KMS-11 (cell line): ENCODE data around the gene CDC14B.
"Not testable (repeated sequence)": the region's sequence is repeated elsewhere in the genome, so short reads cannot be mapped to it uniquely, and the experiment has no call there.

Experiments
- H2AFZ ChIP-seq: fragments of 200-600 bp; sonication (generic); 2 replicates; pipeline ENCODE4 v1.6.1; 2016; ENCODE audit warnings: antibody characterized with exemption, mixed run types, low read depth
- H3K27ac ChIP-seq: fragments of 200-600 bp; sonication (generic); 2 replicates; pipeline ENCODE4 v1.6.1; 2016; ENCODE audit warnings: mild to moderate bottlenecking, mixed run types
- H3K27me3 ChIP-seq: fragments of 200-600 bp; sonication (generic); 2 replicates; pipeline ENCODE4 v1.6.1; 2017; ENCODE audit warnings: mild to moderate bottlenecking, low read depth, mixed run types, moderate library complexity; ENCODE audit not compliant: insufficient read depth
- H3K36me3 ChIP-seq: fragments of 200-600 bp; sonication (generic); 2 replicates; pipeline ENCODE4 v1.6.1; 2017; ENCODE audit warnings: mild to moderate bottlenecking, mixed run types; ENCODE audit not compliant: insufficient read depth
- H3K4me1 ChIP-seq: fragments of 200-600 bp; sonication (generic); 2 replicates; pipeline ENCODE4 v1.6.1; 2016; ENCODE audit warnings: mild to moderate bottlenecking, low read depth, mixed run types; ENCODE audit not compliant: poor library complexity, severe bottlenecking
- H3K4me2 ChIP-seq: fragments of 200-600 bp; sonication (generic); 2 replicates; pipeline ENCODE4 v1.7.0; 2016; ENCODE audit warnings: mild to moderate bottlenecking, mixed run types
- H3K4me3 ChIP-seq: fragments of 200-600 bp; sonication (generic); IDR thresholded peaks from 2 replicates; pipeline ENCODE4 v1.6.1; 2017; ENCODE audit warnings: low read depth, low read length, mixed read lengths; ENCODE audit not compliant: insufficient read depth
- H3K79me2 ChIP-seq: fragments of 200-600 bp; sonication (generic); 2 replicates; pipeline ENCODE4 v1.6.1; 2016; ENCODE audit warnings: low read depth, mixed run types; ENCODE audit not compliant: insufficient read depth
- H3K9ac ChIP-seq: fragments of 200-600 bp; sonication (generic); 2 replicates; pipeline ENCODE4 v1.6.1; 2016; ENCODE audit warnings: mild to moderate bottlenecking, mixed run types
- H4K20me1 ChIP-seq: fragments of 200-600 bp; sonication (generic); 2 replicates; pipeline ENCODE4 v1.6.1; 2016; ENCODE audit warnings: mild to moderate bottlenecking, mixed run types; ENCODE audit not compliant: insufficient read depth
- CTCF ChIP-seq: fragments of 200-600 bp; sonication (generic); conservative IDR thresholded peaks from 2 replicates; pipeline ENCODE4 v1.6.1; 2017; ENCODE audit warnings: low read depth, mild to moderate bottlenecking, antibody characterized with exemption, low read length, moderate library complexity, mixed read lengths

The CDC14B gene

GRCh38 chr9:96616817-96617438 lies 2.7 kb downstream of the CDC14B start:
- no peaks in the 10 kb centered on the region for H3K4me1 ChIP-seq
- H3K4me3 ChIP-seq = no peak overlapping the region
- no peak overlapping the region for H3K9ac ChIP-seq
- H4K20me1 ChIP-seq = no peaks in the 10 kb centered on the region
- no peaks in the 10 kb centered on the region for H3K36me3 ChIP-seq
- no peak overlapping the region for H3K27ac ChIP-seq
- no peak overlapping the region for H3K4me2 ChIP-seq
- H2AFZ ChIP-seq = no peak overlapping the region
- H3K27me3 ChIP-seq = no peaks in the 10 kb centered on the region
- no peaks in the 10 kb centered on the region for H3K79me2 ChIP-seq
- no peak for TF ChIP-seq CTCF

- no peak overlapping the region for H3K4me3 ChIP-seq
- H4K20me1 ChIP-seq = no peaks in the 10 kb centered on the region
- no peaks in the 10 kb centered on the region for H3K27me3 ChIP-seq
- H3K4me2 ChIP-seq = no peak overlapping the region
- H2AFZ ChIP-seq = no peak overlapping the region
- no peak overlapping the region for H3K9ac ChIP-seq
- H3K27ac ChIP-seq = no peak overlapping the region
- no peak for TF ChIP-seq CTCF
- no peaks in the 10 kb centered on the region for H3K79me2 ChIP-seq
- no peaks in the 10 kb centered on the region for H3K36me3 ChIP-seq
- H3K4me1 ChIP-seq = no peaks in the 10 kb centered on the region
These were observed 4.2 kb downstream of the CDC14B start for GRCh38 chr9:96615411-96615810.

GRCh38 chr9:96614664-96615063 lies 5.0 kb downstream of the CDC14B start:
- not testable (repeated sequence) for H3K9ac ChIP-seq, H3K27ac ChIP-seq, H3K4me2 ChIP-seq, H3K79me2 ChIP-seq, H3K4me1 ChIP-seq, H3K4me3 ChIP-seq, H2AFZ ChIP-seq, H3K27me3 ChIP-seq, H4K20me1 ChIP-seq, H3K36me3 ChIP-seq

GRCh38 chr9:96612966-96613589 lies 6.6 kb downstream of the CDC14B start:
- no peaks in the 10 kb centered on the region for H3K4me1 ChIP-seq
- H3K4me2 ChIP-seq = no peak overlapping the region
- H3K79me2 ChIP-seq = no peaks in the 10 kb centered on the region

More at GRCh38 chr9:96612966-96613589, 6.6 kb downstream of the CDC14B start:
- H3K4me3 ChIP-seq = no peak overlapping the region
- no peaks in the 10 kb centered on the region for H4K20me1 ChIP-seq
- H2AFZ ChIP-seq = no peak overlapping the region
- H3K27ac ChIP-seq = no peak overlapping the region
- TF ChIP-seq CTCF = no peak
- H3K9ac ChIP-seq = no peak overlapping the region
- no peaks in the 10 kb centered on the region for H3K36me3 ChIP-seq
- H3K27me3 ChIP-seq = no peaks in the 10 kb centered on the region; the same call in 1 of the 2 replicates
